Suprapubic skin (tissue), 4 donors: ENCODE measurements around the gene AUTS2. TPM values are rescaled to one million over a fixed set of nuclear protein-coding genes. Genes with fewer than 3 reads are reported as not detected.
A peak's percentile ranks its signal among the peaks of the same experiment; 100 is the strongest.

Source experiments
- DNase-seq, 2 donors: peaks; one replicate each; pipeline ENCODE4 v3.0.0-alpha.2; 2019; ENCODE audit warnings: low spot score in 2 of 2
- H3K27ac ChIP-seq: fragments of 200-600 bp; sonication (generic); one replicate; pipeline ENCODE4 v1.5.1; 2019
- H3K27me3 ChIP-seq: fragments of 200-600 bp; sonication (generic); one replicate; pipeline ENCODE4 v1.5.1; 2019
- H3K36me3 ChIP-seq: fragments of 200-600 bp; sonication (generic); one replicate; pipeline ENCODE4 v1.5.1; 2019
- H3K4me1 ChIP-seq: fragments of 200-600 bp; sonication (generic); one replicate; pipeline ENCODE4 v1.5.1; 2019
- H3K4me3 ChIP-seq: fragments of 200-600 bp; sonication (generic); one replicate; pipeline ENCODE4 v1.5.1; 2019; ENCODE audit warnings: mild to moderate bottlenecking
- H3K9me3 ChIP-seq: fragments of 200-600 bp; sonication (generic); one replicate; pipeline ENCODE4 v1.5.1; 2019
- EP300 ChIP-seq: sonication (generic); formaldehyde crosslinking; IDR thresholded peaks from one replicate; pipeline ENCODE4 v1.6.1; 2017; ENCODE audit warnings: antibody characterized with exemption
- POLR2A ChIP-seq, 2 donors: fragments of 450-650 bp; IDR thresholded peaks; one replicate each; pipeline ENCODE4 v1.6.1; 2017; ENCODE audit warnings: antibody characterized with exemption in 2 of 2, mild to moderate bottlenecking in 2 of 2, moderate library complexity in 2 of 2
- POLR2AphosphoS5 ChIP-seq, 3 donors: sonication (generic); formaldehyde crosslinking; IDR thresholded peaks; one replicate each; pipeline ENCODE4 v1.6.1; 2017; ENCODE audit warnings: antibody characterized with exemption in 3 of 3
- WGBS: methylation state at CpG from one replicate; pipeline ENCODE4 v1.1.5; 2018; 5-methylcytosine and 5-hydroxymethylcytosine counted together
- total RNA-seq, 4 donors: library from RNA; depleted of rRNA; stranded (reverse); fragments of >200 nt; gene quantifications; one replicate each; pipeline ENCODE4 v1.1.0, GENCODE V29; 2016
- TF ChIP-seq, protein P1 (sequence below), 2 donors: fragments of 200-600 bp in 1 of 2; fragments of 450-650 bp in 1 of 2; sonication (generic) in 1 of 2; IDR thresholded peaks; one replicate each; pipeline ENCODE4 v1.5.1; 2016 to 2019; ENCODE audit warnings: antibody characterized with exemption in 2 of 2, mild to moderate bottlenecking in 1 of 2, moderate library complexity in 1 of 2

The AUTS2 gene
- total RNA-seq, 4 donors from 2014 or later, result 31.0 to 102 (median 56.4) TPM

DNA sequence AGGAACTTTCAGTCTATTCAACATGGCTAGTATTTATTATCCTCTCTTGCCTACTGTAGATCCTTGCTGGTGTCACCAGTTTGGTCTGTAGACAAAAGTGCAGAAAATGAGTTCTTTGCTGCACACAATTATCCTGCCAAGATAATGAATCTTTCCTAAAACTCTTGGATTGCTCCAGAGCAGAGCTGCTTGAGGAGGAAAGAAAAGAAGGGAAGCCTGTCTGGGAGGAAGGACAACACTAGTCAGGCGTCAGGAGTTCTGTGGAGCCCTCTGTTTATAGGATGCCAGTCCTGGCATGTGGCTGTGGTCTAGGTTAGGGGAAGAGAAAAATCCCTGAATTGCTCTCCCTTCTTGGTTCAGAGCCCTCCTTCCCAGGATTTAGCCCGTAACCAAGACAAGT lies 1103.7 kb downstream of the AUTS2 start:
- WGBS, result 74% methylated on average over 2 of the region's 2 CpGs
- H3K4me1 ChIP-seq, result peaks cover 25% of the 10 kb centered on the region

DNA sequence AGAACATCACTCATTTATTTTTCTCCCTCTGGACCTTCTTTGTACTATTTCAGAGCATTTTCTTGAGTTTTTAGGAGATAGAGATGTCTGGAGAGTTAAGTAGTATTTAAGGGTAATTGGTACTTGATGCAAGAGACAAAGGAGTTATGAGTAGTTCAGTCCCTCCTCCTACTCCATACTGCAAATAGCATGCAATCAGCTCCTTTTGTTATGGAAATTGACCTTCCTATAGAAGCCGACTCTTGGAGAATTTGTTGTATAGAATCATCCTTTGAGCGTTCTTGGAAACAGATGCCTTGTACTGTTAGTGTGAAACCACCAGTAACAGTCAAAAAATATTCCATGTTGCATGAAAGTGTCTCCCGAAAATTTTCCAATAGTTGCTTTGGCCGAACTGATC lies 1105.5 kb downstream of the AUTS2 start:
- Histone ChIP-seq H3K27ac (no peak overlapping the region), H3K9me3 (no peaks in the 10 kb centered on the region), H3K36me3 (no peaks in the 10 kb centered on the region), H3K4me3 (no peak overlapping the region), H3K27me3 (no peaks in the 10 kb centered on the region), H3K4me1 (peaks cover 15% of the 10 kb centered on the region)
- 99% methylated on average over 4 of the region's 4 CpGs for whole genome bisulfite sequencing
- TF ChIP-seq POLR2AphosphoS5 (IDR thresholded peaks at IDR 0.05) (no peak), POLR2A (IDR thresholded peaks at IDR 0.05) (no peak)
- no peak for DNase-seq

More for the DNA sequence above, 1103.7 kb downstream of the AUTS2 start:
- Histone ChIP-seq H3K9me3 (no peaks in the 10 kb centered on the region), H3K27ac (peak overlapping the region; percentile 23), H3K4me3 (no peak overlapping the region), H3K27me3 (no peaks in the 10 kb centered on the region), H3K36me3 (no peaks in the 10 kb centered on the region)
- no peak for DNase-seq
- TF ChIP-seq EP300 (no peak), POLR2AphosphoS5 (IDR thresholded peaks at IDR 0.05) (no peak), POLR2A (IDR thresholded peaks at IDR 0.05) (no peak)
- TF ChIP-seq, protein P1, sequence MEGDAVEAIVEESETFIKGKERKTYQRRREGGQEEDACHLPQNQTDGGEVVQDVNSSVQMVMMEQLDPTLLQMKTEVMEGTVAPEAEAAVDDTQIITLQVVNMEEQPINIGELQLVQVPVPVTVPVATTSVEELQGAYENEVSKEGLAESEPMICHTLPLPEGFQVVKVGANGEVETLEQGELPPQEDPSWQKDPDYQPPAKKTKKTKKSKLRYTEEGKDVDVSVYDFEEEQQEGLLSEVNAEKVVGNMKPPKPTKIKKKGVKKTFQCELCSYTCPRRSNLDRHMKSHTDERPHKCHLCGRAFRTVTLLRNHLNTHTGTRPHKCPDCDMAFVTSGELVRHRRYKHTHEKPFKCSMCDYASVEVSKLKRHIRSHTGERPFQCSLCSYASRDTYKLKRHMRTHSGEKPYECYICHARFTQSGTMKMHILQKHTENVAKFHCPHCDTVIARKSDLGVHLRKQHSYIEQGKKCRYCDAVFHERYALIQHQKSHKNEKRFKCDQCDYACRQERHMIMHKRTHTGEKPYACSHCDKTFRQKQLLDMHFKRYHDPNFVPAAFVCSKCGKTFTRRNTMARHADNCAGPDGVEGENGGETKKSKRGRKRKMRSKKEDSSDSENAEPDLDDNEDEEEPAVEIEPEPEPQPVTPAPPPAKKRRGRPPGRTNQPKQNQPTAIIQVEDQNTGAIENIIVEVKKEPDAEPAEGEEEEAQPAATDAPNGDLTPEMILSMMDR (IDR thresholded peaks at IDR 0.05), result no peak

DNA sequence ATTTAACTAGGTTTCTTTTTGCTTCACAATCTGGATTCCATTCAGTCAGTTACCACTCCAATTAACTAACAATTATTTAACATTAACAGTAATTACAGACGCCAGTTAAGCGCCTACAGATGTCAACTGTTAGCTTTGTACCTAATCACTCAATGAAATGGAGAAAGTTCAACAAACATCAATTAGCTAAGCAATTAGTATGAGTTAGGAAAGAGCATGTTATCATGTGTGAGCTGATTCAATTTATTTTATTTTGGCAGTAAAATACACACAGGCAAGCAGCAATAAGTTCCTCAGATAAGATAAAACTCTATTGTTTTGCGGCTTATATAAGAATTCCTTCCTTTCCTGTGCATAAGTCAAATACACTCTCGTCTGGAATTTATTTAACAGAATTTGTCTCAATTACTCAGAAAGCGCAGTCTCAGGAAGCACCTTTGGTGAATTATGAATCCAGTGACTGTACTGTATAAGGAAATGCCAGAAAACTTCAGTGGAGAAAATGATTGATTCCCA lies 1106.6 kb downstream of the AUTS2 start:
- Histone ChIP-seq H3K9me3 (no peaks in the 10 kb centered on the region), H3K4me3 (no peak overlapping the region), H3K27me3 (no peaks in the 10 kb centered on the region), H3K4me1 (peaks cover 25% of the 10 kb centered on the region), H3K27ac (no peak overlapping the region), H3K36me3 (no peaks in the 10 kb centered on the region)
- WGBS, result 80% methylated on average over 5 of the region's 5 CpGs
- TF ChIP-seq, protein P1 (IDR thresholded peaks at IDR 0.05), result no peak
- TF ChIP-seq EP300 (no peak), POLR2AphosphoS5 (IDR thresholded peaks at IDR 0.05) (no peak), POLR2A (IDR thresholded peaks at IDR 0.05) (no peak)
- no peak for DNase-seq

DNA sequence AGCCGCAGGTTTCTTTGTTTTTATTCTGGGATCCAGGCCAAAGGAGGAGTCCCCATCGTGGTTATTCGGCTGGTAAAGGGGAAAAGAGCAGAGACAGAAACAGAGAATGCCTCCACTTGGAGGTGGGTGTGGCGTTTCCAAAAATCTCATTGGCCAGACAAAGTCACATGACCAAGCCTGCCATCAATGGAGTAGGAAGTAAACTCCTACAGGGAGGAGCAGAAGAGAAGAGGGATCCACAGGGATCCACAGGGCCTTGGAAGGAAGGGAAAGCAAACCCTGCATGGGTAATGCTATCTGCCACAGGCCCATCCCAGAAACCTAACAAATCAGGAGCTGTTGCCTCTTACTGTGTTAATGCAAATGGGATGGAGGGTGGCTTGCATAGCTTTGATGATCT lies 1107.9 kb downstream of the AUTS2 start:
- DNase-seq, result no peak
- Histone ChIP-seq H3K4me1 (peaks cover 32% of the 10 kb centered on the region), H3K36me3 (no peaks in the 10 kb centered on the region), H3K27me3 (no peaks in the 10 kb centered on the region), H3K4me3 (no peak overlapping the region), H3K9me3 (no peaks in the 10 kb centered on the region), H3K27ac (no peak overlapping the region)
- 77% methylated on average over 4 of the region's 4 CpGs for WGBS
- TF ChIP-seq POLR2AphosphoS5 (IDR thresholded peaks at IDR 0.05), result no peak
- no peak for TF ChIP-seq EP300
- TF ChIP-seq, protein P1 (IDR thresholded peaks at IDR 0.05), result no peak
- no peak for TF ChIP-seq POLR2A (IDR thresholded peaks at IDR 0.05)

DNA sequence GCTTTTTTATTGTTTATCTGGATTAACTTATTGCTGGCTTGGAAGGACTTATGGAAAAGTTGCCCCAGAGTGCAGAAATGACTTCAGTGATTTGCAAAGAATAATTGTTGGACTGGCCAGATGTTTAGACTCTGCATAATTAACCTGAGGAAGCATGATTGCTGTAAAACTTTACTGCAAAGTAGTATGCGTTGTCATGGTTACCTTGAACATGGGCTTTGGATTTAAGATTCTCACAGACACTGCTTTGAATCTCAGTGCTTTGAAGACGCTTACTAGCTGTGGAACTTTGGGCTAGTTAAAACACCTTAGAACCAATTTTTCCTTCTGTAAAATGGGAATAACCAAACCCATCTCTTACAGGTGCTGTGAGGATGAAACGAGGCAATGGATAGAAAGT lies 1108.4 kb downstream of the AUTS2 start:
- TF ChIP-seq, protein P1 (IDR thresholded peaks at IDR 0.05), result no peak
- TF ChIP-seq POLR2AphosphoS5 (IDR thresholded peaks at IDR 0.05) (no peak), EP300 (no peak), POLR2A (IDR thresholded peaks at IDR 0.05) (no peak)
- DNase-seq, result no peak
- Histone ChIP-seq H3K4me3 (no peak overlapping the region), H3K27me3 (no peaks in the 10 kb centered on the region), H3K9me3 (no peaks in the 10 kb centered on the region), H3K4me1 (peaks cover 32% of the 10 kb centered on the region), H3K36me3 (no peaks in the 10 kb centered on the region), H3K27ac (no peak overlapping the region)
- WGBS, result 94% methylated on average over 3 of the region's 3 CpGs

DNA sequence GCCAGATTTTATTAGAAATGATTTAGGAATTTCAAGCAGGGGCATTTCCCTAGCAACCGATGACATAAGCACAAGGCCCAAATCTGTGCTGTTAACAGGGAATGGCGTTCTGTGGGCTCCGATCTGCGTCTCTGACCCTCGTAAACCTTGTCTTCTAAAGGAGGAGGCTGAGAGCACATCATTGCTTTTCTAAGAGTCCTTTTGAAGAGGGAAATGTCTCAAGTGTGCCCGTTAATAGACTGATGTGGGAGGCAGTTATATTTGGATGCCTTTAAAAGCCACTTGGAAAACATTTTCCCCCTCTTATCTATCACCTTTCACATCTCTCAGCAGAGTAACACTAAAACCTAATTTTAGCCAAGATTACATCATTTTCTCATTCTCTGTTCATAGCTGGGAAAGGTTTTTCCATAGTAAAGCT lies 1109.6 kb downstream of the AUTS2 start:
- TF ChIP-seq EP300, result no peak
- no peak for TF ChIP-seq POLR2AphosphoS5 (IDR thresholded peaks at IDR 0.05)
- TF ChIP-seq, protein P1 (IDR thresholded peaks at IDR 0.05), result no peak
- TF ChIP-seq POLR2A (IDR thresholded peaks at IDR 0.05), result no peak
- Histone ChIP-seq H3K27me3 (no peaks in the 10 kb centered on the region), H3K36me3 (no peaks in the 10 kb centered on the region), H3K4me1 (peaks cover 36% of the 10 kb centered on the region), H3K27ac (no peak overlapping the region), H3K4me3 (no peak overlapping the region), H3K9me3 (no peaks in the 10 kb centered on the region)
- no peak for DNase-seq
- WGBS, result 92% methylated on average over 6 of the region's 6 CpGs
